HG03558 (cell line): ENCODE results near the gene ABCA6.
"Not testable (repeated sequence)": the region's sequence is repeated elsewhere in the genome, so short reads cannot be mapped to it uniquely, and the experiment has no call there.

Experiments
- ATAC-seq: cut with Tn5 transposase; IDR thresholded peaks from one replicate; pipeline ENCODE4 v1.9.1; 2021; ENCODE audit warnings: moderate number of reproducible peaks; ENCODE audit not compliant: unreplicated experiment; ENCODE audit errors: extremely low read depth

The ABCA6 gene

DNA sequence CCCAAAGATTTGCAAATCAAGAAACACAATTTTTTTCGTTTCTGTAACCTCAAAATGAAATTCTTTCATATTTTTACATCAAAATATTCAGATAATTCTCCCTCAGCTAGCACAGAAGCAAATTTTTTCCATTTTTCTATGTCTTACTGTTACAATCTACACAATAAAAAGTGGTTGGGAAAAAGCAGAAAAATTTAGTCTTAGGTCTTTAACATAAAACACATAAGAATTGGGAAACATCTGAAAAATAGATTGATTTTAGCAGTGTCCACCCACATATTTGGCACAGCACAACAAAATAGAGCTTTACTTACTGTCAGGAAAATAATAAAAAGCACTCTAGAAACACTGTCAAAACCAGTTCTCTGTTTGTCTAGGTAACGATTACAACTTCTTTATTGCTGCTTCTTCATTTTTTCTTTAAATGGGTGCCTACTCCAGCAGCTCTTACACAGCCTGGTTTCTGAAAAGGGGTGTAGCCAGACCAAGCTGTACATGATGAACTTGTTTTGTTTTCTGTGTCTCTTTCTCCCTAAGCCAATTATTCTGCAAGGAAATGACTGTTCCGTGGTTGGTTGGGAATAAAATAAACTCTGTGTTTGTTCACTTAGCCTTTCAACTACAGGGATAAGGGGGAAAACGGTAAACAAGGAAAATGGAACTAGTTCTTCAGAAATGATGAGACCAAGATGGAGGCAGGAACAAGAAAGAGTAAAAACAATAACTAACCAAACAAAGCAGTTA, at the start of gene ABCA6:
ABCA6 (minus strand) TSS at position 465 of the 744 bp plus-strand sequence. CDS start 1,192 bp downstream, outside the sequence.
- no peak for ATAC-seq

- no peak for ATAC-seq
These were observed 47.1 kb upstream of the ABCA6 start for GRCh38 chr17:69188796-69189195.

DNA sequence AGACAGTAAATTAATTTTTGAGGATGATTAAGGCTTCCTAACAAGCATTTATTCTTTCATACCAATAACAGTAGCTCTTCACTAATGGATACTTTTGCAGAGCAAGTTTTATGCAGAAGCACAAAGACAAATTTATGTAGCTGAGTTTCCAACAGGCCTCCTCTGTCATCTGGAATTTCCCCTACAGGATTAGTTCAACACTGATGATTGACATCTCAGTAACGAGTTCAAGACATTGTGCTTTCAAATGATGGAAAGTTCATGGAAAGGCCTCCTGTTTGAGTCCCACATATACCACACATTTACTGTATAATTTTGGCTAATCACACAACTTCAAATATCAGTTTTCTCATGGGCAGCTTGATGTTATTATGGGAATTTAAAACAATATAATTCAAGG, 46.4 kb upstream of the ABCA6 start:
- no peak for ATAC-seq

DNA sequence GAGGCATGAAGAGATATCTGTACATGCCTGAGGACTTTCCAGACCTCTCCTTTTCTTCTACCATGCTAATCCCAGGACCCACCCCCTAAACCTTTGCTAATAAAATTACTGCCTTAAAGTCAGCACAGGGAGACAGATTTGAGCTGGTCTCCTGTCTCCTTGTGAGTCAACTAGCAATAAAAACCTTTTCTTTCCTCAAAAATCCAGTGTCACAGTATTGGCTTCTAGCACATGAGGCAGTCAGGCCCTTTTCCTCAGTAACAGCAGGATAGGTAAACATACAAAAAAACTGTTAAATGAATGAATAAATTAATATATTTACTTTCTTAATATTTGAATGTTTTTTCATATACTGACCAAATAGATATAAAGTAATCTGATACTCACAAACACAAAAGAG, 45.6 kb upstream of the ABCA6 start:
- no peak for ATAC-seq

- ATAC-seq = no peak
These were observed 37.7 kb upstream of the ABCA6 start for GRCh38 chr17:69179227-69179952.

- no peak for ATAC-seq
These were observed 34.7 kb upstream of the ABCA6 start for GRCh38 chr17:69176457-69176795.

DNA sequence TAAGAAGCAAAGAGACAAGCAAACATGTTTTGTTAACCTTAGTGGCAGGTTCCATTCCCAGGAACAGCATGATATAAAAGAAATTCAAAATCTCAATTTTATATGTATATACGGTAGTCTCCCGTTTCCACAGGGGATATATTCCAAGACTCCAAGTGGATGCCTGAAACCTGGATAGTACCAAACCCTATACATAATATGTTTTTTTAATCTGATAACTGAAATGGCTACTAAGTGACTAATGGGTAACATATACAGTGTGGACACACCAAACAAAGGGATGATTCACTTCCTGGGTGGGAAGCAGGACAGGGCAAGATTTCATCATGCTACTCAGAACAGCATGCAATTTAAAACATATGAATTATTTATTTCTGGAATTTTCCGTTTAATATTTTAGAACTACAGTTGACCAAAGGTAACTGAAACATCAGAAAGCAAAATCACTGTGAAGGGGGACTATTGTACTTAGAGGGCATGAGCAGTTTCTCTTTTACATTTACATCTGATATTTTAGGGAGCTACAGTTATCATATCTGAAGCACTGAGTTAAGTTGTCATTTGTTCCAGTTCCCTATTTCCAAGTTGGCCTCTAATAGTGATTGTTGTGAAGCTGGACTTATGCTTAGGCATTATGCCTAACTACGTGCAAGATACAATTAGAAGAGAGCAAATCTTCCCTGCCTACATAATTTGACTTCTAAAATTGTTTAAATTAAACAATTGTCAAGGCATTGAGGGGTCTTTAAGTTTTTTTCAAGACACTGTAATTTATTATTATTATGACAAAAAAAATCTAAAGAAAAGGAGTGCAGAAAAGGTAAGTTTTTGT, 34.1 kb upstream of the ABCA6 start:
- ATAC-seq = no peak

DNA sequence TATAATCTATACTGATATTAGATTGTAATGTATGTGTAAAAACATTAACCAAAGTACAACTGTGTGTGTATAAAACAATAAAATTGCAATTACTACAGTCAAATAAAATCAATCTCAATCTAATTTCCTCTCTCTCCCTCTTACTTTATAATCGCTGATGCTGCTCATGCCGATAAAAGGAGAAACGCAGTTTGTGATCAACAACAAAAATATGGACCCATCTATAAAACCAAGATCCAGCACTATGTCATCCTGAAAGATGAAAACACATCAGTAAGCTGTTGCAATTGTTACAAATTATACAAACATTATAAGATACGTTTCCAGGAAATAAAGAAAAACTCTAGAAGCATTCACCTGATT, 33.5 kb upstream of the ABCA6 start:
- ATAC-seq = no peak

DNA sequence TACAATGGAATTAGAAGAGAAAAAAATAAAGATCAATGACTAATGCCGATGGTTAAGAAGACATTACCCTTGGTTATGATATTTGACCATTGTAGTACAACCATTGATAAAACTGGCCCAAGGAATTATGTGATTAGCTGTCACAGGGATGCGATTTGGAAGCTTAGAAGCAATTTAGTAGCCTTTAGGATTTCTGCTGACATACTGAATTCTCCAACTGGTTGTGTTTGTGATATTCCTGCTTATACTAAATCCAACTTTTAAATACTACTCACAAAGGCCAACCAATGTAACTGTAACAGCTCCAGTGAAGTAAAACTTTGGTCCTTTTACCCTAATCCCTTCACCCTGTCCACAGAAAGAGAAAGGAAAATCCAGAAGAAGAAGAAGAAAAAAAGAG, 31.4 kb upstream of the ABCA6 start:
- ATAC-seq = no peak

GRCh38 chr17:69170377-69170776, 28.7 kb upstream of the ABCA6 start:
- no peak for ATAC-seq

DNA sequence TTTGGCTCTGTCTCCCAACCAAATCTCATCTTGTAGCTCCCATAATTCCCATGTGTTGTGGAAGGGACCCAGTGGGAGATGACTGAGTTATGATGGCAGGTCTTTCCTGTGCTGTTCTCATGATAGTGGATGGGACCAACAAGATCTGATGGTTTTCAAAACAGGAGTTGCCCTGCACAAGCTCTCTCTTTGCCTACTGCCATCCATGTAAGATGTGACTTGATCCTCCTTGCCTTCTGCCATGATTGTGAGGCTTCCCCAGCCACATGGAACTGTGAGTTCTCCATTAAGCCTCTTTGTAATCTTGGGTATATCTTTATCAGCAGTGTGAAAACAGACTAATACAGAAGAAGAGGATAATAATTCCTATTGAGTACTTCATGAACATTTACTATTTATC, 26.9 kb upstream of the ABCA6 start:
- ATAC-seq = not testable (repeated sequence)

DNA sequence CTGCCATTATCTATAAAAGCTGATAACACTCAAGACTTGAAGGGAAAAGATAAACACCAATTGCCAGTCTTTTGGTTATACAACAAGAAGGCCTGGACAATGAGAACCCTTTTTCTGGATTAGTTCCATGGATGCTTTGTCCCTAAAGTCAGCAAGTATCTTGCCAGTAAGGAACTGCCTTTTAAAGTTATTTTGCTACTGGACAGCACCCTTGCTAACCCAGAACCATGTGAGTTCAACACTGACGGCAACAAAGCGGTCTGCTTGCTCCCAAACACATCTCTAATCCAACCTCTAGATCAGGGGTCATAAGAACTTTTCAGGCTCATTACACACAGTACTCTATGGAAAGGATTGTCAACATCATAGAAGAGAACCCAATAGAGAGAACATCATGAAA, 25.3 kb upstream of the ABCA6 start:
- ATAC-seq = no peak

DNA sequence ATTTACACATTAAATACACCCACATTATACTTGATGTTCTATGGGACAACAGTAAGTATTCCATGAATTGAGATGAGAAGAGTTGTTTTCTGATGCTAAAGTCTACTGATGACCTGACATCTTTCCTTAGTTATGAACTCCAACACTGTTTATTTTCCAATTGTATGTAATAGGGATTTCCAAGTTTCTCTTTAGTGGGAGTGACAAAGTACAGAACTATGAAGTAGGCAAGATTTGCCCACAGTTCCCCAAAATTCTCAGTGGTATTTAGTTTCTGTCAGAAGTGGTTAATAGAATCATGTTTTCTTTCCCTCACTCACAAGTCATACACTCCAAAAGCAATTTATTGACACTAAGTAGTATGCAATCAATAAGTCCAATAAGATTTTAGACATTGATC, 22.5 kb upstream of the ABCA6 start:
- no peak for ATAC-seq

DNA sequence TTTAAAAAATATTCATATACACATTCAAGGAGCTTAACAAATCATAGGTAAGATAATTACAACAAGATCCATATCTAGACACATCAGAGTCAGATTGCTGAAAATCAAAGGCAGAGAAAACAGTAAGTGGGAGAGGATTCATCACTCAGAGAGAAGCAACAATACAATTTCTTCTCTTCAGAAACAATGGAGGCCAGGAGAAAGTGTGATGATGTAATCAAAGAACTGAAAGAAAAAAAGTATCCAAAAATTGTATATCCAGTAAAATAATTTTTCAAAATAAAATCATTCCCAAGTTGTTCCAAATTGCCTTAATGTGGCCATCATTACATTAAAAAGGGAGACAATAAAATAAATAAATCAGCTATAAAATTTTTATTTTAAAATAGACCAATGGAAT, 17.7 kb upstream of the ABCA6 start:
- ATAC-seq = no peak

GRCh38 chr17:69154267-69154666, 12.6 kb upstream of the ABCA6 start:
- ATAC-seq = no peak

- ATAC-seq = no peak
These were observed 8.6 kb upstream of the ABCA6 start for GRCh38 chr17:69150333-69150732.

GRCh38 chr17:69147460-69147859, 5.8 kb upstream of the ABCA6 start:
- no peak for ATAC-seq

DNA sequence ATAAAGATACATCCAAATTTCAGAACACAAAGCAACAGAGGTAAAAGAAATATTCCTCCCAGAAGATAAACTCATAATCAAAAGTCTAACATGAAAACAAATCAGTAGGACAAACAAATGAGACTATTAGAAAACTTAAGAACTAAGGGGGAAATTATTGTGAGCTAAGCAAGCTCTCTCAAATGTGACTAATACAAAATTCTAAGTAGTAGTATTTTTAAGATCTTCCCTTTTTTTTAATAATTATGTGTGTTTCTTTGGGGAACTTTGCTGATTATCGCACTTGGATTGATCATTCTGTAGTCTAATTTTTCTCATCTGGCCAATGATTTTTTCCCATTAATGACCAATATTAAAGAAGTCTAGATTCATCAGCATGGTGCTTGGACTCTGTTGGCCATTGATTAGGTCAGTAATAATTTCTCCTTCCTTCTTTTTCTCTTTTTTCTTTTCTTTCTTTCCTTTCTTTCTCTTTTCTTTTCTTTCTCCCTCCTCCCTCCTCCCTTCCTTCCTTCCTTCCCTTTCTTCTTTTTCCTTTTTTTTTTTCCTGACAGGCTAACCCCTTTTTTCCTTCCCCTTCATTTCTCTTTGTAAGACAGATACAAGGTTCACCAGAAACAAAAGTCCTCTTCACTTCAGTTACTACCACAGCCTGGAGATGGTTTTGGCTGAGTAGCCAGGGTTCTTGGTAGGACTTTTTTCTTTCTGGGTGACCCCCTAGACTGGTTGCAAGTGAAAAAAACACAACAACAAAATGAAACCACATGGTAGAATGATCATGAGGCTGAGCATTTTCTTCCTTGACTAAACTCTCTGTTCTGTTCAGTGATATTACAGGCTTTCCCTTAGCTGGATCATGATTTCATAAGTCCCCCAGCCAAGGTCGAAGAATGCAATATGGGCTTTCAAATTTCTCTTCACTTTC, 2.9 kb upstream of the ABCA6 start:
- ATAC-seq = no peak

DNA sequence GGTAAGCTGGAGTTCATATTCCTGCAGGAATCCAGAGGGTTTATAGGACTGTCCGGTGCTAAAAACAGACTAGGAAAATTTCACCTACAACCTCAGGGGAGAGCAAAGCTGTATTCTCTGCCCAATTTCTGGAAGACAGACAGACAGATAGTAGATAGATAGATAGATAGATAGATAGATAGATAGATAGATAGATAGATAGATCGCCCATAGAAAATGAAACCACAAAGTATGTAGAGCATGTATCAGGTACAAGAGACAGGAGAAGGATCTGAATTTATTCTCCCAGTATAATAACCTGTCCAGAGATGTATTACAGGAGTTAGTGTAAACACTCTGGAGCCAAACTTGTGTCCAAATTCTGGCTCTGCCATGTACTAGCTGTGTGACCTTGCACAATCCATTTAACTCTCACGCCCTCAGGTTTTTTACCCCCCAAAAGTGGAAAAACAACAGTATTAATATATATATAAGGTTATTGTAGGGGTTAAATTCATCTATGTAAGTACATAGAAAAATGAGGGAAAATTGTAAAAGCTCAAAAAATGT, 2.1 kb upstream of the ABCA6 start:
- no peak for ATAC-seq

- no peak for ATAC-seq
These were observed 1.5 kb upstream of the ABCA6 start for GRCh38 chr17:69143151-69143550.
